ENCODE results near the gene KRTAP4-12.

GRCh38 chr17:41121742-41122141 is 2.2 kb downstream of the KRTAP4-12 start:
- TF ChIP-seq CTCF (conservative IDR thresholded peaks at IDR 0.05) (no peak), EZH2 (IDR thresholded peaks at IDR 0.05; ENCODE audit: low read depth) (no peak)
